Activated gamma-delta T cell treated with Interleukin-2 at 50 U/mL for 16 hours (primary cell): ENCODE data around the gene SEC16A.
"Not testable (repeated sequence)": the region's sequence is repeated elsewhere in the genome, so short reads cannot be mapped to it uniquely, and the experiment has no call there.

ENCODE experiments used
- DNase-seq: peaks from one replicate; pipeline ENCODE4 v3.0.0-alpha.2; 2020

Gene SEC16A

DNA sequence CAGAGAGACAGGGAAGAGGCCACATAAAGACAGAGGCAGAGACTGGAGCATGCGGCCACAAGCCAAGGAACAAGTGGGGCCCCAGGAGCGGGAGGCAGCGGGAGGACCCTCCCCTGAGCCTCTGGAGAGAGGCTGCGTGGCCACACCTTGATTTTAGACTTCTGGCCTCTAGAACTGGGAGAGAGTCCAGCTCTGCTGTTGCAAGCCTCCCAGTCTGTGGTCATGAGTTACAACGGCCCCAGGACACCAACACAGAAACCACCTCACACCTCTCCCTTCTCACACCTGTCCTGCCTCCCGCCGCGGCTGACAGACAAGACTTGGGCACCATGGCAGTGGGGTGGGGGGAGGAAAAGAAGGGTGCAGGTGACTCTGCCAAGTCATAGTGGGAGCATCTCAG, 45.4 kb downstream of the SEC16A start:
- no peak for DNase-seq

GRCh38 chr9:136436055-136436634, 46.7 kb downstream of the SEC16A start:
- no peak for DNase-seq

- no peak for DNase-seq
Measured at GRCh38 chr9:136434580-136435169, 48.2 kb downstream of the SEC16A start.

- DNase-seq: no peak
Measured at GRCh38 chr9:136433849-136434579, 48.8 kb downstream of the SEC16A start.

- no peak for DNase-seq
Measured at GRCh38 chr9:136433043-136433715, 49.7 kb downstream of the SEC16A start.

- no peak for DNase-seq
Measured at GRCh38 chr9:136432591-136432990, 50.2 kb downstream of the SEC16A start.

GRCh38 chr9:136431782-136432350, 51.0 kb downstream of the SEC16A start:
- no peak for DNase-seq

GRCh38 chr9:136430588-136431234, 52.1 kb downstream of the SEC16A start:
- DNase-seq: no peak

DNA sequence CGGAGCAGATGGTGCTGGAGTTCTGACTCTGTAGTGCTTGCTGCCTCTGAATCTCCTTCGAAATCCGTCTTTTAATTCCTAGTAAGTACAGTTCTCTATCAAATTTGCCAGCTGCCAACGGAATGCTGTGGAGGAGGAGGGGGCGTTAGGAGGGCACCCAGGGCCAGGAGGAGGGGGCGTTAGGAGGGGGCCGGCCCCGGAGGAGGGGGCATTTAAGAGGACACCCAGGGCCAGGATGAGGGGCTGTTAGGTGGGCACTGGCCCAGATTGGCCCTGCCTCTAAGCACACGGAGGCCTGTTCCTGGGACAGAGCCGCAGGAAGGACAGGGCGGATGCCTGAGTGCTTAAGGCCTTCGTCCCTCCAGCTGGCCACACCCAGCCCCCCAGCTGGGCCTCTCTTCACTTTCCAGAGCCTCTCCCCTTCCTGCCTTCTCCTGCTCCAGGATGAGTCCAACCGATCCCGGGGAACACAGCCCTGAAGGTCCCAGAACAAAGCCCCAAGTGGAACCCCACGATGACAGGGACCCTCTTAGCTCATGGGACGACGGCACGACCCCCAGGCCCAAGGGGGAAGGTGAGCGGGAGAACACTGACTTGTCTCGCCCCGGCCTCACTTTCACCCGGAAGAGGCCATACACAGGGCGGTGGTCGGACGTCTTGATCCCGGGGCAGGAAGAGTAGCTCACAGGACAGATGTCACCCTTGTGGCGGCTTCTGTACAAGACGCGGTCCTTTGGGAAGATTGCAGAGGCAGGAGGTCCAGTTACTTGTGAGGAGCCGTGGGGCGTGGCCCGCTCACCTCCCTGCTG, 53.0 kb downstream of the SEC16A start:
- no peak for DNase-seq

- no peak for DNase-seq
Measured at GRCh38 chr9:136429075-136429628, 53.7 kb downstream of the SEC16A start.

DNA sequence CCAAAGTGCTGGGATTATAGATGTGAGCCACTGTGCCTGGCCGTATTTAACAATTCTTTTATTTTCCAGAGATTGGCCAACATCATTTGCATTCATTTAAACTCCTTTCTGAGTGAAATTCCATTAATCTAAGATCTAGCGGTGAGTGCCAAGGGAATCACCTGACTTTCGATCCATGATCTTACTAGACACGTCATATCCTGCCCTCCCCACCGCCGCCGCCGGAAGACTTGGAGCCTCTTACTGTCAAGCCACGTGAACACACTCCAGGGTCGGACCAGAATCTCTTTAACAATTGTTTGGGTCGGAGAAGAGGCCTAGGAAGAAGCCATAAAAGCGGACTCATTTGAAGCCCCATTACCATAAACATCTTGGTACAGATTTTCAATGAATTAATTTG, 56.1 kb downstream of the SEC16A start:
- no peak for DNase-seq

- not testable (repeated sequence) for DNase-seq
Measured at GRCh38 chr9:136425367-136425766, 57.5 kb downstream of the SEC16A start.

- no peak for DNase-seq
Measured at GRCh38 chr9:136424750-136425362, 58.0 kb downstream of the SEC16A start.

DNA sequence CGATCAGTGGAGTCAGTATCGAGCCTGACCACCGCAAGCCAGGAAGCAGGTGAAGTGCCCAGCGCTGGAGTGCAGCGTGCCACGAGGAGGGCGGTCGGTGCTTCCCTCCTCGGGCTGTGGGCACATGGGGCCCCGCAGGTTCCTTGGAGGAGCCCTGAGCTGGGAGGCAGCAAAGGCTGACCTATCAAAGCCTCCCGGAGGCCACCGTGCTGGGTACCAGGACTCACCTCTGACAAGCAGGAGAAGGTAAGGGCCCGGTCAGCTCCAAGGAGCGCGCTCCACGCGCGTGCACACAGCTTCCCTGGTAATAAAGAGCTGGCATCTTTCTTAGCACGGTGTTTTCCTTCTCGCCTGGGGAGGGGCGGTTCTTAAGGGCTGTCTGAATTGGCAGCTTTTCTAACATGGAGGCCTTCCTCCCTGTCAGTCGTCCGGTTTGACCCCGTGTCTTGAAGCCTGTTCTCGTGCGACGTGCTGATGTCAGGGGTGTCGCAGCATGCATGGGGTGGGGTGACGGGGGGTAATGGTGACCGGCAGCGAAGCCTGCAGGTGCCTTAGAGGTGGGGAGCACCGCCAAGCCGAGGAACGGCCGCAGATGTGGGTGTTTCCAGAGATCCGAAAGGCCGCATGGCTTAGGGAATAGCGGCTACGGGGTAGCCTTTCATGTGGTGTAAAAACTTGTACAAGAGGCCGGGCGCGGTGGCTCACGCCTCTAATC, 59.3 kb downstream of the SEC16A start:
- no peak for DNase-seq

DNA sequence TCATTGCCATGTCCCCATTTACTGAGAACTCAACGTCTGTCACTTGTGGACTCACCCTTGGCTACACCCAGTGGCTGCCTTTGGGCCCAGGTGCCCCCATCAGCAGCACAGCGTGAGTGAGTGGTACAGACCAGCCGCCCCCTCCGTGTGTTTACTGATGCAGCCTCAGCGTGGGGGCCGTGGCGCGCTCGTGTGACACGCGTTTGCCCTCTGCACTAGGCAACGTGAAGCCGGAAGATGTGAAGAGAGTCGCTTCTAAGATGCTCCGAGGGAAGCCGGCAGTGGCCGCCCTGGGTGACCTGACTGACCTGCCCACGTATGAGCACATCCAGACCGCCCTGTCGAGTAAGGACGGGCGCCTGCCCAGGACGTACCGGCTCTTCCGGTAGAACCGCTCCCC, 60.0 kb downstream of the SEC16A start:
- DNase-seq: no peak

DNA sequence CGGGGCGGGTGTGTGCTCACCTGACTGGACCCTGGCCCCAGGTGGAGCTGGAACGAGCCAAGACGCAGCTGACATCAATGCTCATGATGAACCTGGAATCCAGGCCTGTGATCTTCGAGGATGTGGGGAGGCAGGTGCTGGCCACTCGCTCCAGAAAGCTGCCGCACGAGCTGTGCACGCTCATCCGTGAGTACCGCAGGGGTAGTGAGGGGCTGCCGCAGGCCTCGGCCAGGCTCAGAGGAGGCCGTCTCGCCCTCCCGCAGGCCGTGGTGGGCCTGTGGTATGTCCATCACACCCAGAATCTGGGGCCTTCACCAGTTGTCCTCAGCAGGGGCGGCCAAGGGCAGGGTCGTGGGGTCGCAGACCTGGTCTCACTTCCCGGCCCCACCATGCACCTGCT, 61.0 kb downstream of the SEC16A start:
- DNase-seq: no peak

GRCh38 chr9:136419092-136419420, 63.8 kb downstream of the SEC16A start:
- DNase-seq: no peak

DNA sequence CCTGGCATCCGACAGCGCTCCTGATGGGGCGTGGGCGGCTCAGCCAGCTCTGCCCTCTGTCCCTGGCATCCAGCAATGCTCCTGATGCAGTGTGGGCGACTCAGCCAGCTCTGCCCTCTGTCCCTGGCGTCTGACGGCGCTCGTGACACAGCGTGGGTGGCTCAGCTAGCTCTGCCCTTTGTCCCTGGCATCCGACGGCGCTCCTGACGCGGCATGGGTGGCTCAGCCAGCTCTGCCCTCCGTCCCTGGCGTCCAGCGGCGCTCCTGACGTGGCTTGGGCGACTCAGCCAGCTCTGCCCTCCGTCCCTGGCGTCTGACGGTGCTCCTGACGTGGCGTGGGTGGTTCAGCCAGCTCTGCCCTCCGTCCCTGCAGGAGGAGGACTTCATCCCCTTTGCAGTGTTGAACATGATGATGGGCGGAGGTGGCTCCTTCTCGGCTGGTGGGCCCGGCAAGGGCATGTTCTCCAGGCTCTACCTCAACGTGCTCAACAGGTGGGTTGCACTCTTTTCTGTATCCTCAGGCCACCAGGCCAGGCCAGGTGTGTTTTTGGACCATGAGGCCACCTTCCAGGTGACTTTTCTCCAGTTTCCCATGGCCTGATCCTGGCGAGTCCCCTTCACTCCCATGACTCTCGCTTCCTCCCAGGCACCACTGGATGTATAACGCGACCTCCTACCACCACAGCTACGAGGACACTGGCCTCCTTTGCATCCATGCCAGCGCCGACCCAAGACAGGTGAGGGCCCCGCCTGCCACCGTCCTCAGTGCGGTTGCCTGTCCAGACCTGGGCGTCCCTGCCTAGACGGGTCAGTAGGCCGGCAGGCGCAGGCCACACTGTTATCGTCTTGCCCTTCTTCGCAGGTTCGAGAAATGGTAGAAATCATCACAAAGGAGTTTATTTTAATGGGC, 64.4 kb downstream of the SEC16A start:
- no peak for DNase-seq

DNA sequence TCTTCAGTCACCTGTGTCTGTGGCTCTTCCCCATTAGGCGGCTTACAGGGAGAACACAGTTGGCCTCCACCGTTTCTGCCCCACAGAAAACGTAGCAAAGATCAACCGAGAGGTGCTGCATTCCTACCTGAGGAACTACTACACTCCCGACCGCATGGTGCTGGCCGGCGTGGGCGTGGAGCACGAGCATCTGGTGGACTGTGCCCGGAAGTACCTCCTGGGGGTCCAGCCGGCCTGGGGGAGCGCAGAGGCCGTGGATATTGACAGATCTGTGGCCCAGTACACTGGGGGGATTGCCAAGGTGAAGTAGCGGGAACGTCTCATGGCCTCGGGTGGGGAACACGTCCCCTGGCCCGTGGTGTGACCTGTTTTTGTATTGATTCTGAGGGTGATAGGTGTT, 65.9 kb downstream of the SEC16A start:
- no peak for DNase-seq

DNA sequence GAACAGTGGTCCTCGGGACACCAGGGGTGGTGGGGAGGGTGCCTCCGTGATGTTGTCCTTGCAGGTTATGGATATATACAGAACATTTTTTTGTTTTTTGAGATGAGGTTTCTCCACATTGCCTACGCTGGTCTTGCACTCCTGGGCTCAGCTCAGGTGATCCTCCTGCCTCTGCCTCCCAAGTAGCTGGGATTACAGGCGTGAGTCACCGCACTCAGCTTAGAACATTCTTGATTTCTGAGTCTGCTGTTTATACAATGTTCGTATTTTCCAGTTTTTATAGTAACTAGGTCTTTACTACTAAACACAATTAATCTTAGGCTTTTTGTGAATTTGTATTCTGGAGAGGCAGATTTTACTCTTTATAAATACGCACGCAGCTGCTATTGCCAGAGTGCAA, 66.4 kb downstream of the SEC16A start:
- DNase-seq: no peak
